Lung (tissue), 12 donors: Measurements from ENCODE around the gene DNAJB4. TPM values are rescaled to one million over a fixed set of nuclear protein-coding genes. Genes with fewer than 3 reads are reported as not detected.

Experiments used
- ATAC-seq: fragments of 200-7000 bp; cut with Tn5 transposase; one replicate; pipeline ENCODE4 v1.9.1; 2020; ENCODE audit warnings: moderate number of reproducible peaks; ENCODE audit not compliant: insufficient read depth, low FRiP score
- DNase-seq, 3 donors: peaks; one replicate each; pipeline ENCODE4 v3.0.0-alpha.2; 2013 to 2017
- H3K27ac ChIP-seq, 2 donors: one replicate each; pipeline ENCODE4 v1.5.1; 2013; ENCODE audit warnings: mild to moderate bottlenecking in 2 of 2, moderate library complexity in 2 of 2, control low read depth in 1 of 2, inconsistent platforms in 1 of 2, low read depth in 1 of 2, low read length in 1 of 2
- H3K27me3 ChIP-seq, 3 donors: one replicate each; pipeline ENCODE4 v1.5.1; 2013; ENCODE audit warnings: low read length in 2 of 3; ENCODE audit not compliant: control insufficient read depth in 3 of 3, insufficient read depth in 3 of 3
- H3K36me3 ChIP-seq, 4 donors: one replicate each; pipeline ENCODE4 v1.5.1; 2013; ENCODE audit warnings: low read length in 4 of 4, mild to moderate bottlenecking in 1 of 4, moderate library complexity in 1 of 4; ENCODE audit not compliant: control insufficient read depth in 4 of 4, insufficient read depth in 4 of 4
- H3K4me1 ChIP-seq, 5 donors: one replicate each; pipeline ENCODE4 v1.5.1; 2013; ENCODE audit warnings: low read length in 5 of 5, mild to moderate bottlenecking in 2 of 5, moderate library complexity in 1 of 5; ENCODE audit not compliant: control insufficient read depth in 5 of 5, insufficient read depth in 5 of 5
- H3K4me3 ChIP-seq: one replicate; pipeline ENCODE4 v1.5.1; 2013; ENCODE audit warnings: mild to moderate bottlenecking, control low read depth, moderate library complexity
- H3K9ac ChIP-seq, 2 donors: one replicate each; pipeline ENCODE4 v1.5.1; 2013; ENCODE audit warnings: low read length in 2 of 2, control low read depth in 1 of 2; ENCODE audit not compliant: insufficient read depth in 1 of 2
- H3K9me3 ChIP-seq, 4 donors: one replicate each; pipeline ENCODE4 v1.5.1; 2013; ENCODE audit warnings: low read length in 3 of 4, mild to moderate bottlenecking in 1 of 4, moderate library complexity in 1 of 4; ENCODE audit not compliant: control insufficient read depth in 4 of 4, insufficient read depth in 3 of 4
- WGBS, 2 donors: extraction: QIAGEN DNeasy Blood & Tissue Kit; methylation state at CpG; one replicate each; pipeline ENCODE4 v1.1.7; 2013; 5-methylcytosine and 5-hydroxymethylcytosine counted together
- polyA plus RNA-seq, 2 donors: library from polyadenylated mRNA; stranded (reverse); fragments of 200-250 nt; gene quantifications; one replicate each; pipeline ENCODE4 v1.2.1, GENCODE V29; 2013
- total RNA-seq, 2 donors: library from RNA; depleted of rRNA in 1 of 2; stranded (reverse); fragments of >200 nt in 1 of 2; gene quantifications; one replicate each; pipeline ENCODE4 v1.2.1, GENCODE V29; 2014 to 2021
- TF ChIP-seq, protein P1 (sequence below): IDR thresholded peaks from 2 replicates; pipeline ENCODE4 v1.5.1; 2012; ENCODE audit warnings: mild to moderate bottlenecking; ENCODE audit errors: control extremely low read depth, extremely low read depth
- donor health status: control.
- donor health status: control.
- donor health status: Bipolar disorder and iron deficiency.
- donor health status: healthy.
- donor health status: DM: yes; HTN: yes; CAD: no.

Gene DNAJB4
- total and polyA plus RNA-seq, 4 donors: 8.3 to 88.7 (median 21.1) TPM

DNA sequence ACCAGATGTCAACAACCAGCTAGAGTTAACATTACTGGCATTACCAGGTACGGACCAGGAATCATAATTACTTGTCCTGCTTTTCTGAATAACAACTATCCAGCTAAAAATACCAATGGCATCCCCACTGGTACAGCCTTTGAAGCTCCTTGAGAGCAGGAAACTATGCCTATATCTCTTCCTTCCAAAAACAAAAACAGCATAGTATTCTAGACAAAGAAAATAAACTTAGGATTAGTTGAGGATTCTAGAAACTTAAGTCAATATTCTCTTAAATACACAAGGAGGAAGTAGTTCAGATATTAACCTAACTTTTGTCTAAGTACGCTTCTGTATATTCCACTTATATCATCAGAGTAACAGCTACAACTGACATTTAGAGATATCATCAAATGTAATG, 28.8 kb upstream of the DNAJB4 start:
- WGBS, 2 donors: 25 to 37% methylated on average over 2 of the region's 2 CpGs
- Histone ChIP-seq H3K9ac (peak overlapping the region; percentile 28 to 61), H3K36me3 (peaks cover 0 to 20% (median 7%) of the 10 kb centered on the region in 4 donors), H3K27ac (no peak overlapping the region), H3K4me3 (no peak overlapping the region), H3K9me3 (no peaks in the 10 kb centered on the region), H3K4me1 (peaks cover 0 to 33% (median 8%) of the 10 kb centered on the region in 5 donors), H3K27me3 (no peaks in the 10 kb centered on the region)
- DNase-seq (peak in 1 of 3 donors; percentile 42), ATAC-seq (no peak)
- TF ChIP-seq, protein P1, sequence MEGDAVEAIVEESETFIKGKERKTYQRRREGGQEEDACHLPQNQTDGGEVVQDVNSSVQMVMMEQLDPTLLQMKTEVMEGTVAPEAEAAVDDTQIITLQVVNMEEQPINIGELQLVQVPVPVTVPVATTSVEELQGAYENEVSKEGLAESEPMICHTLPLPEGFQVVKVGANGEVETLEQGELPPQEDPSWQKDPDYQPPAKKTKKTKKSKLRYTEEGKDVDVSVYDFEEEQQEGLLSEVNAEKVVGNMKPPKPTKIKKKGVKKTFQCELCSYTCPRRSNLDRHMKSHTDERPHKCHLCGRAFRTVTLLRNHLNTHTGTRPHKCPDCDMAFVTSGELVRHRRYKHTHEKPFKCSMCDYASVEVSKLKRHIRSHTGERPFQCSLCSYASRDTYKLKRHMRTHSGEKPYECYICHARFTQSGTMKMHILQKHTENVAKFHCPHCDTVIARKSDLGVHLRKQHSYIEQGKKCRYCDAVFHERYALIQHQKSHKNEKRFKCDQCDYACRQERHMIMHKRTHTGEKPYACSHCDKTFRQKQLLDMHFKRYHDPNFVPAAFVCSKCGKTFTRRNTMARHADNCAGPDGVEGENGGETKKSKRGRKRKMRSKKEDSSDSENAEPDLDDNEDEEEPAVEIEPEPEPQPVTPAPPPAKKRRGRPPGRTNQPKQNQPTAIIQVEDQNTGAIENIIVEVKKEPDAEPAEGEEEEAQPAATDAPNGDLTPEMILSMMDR: no peak

DNA sequence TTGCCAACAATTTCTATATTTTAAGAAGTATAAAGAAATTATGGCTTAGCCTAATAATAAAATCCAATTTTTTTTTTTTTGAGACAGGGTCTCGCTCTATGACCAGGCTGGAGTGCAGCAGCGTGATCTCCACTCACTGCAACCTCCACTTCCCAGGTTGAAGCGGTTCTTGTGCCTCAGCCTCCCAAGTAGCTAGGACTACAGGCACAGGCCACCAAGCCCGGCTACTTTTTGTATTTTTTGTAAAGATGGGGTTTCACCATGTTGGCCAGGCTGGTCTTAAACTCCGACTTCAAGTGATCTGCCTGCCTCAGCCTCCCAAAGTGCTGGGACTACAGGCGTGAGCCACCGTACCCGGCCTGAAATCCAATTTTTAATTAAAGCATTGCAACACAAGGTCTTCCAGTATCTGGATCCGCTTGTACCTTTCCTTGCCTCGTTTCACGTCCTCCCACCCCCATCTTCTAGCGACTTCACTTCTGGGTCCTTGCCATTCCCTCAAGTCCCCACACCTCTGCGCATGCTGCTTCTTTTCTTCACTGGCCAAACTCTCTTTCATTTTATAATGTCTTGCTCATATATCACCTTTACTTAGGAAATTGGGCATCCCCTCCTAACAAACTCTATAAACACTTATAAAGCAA, 28.2 kb upstream of the DNAJB4 start:
- 70 to 78% methylated on average over 13 of the region's 13 CpGs for WGBS, 2 donors
- DNase-seq (peak in 1 of 3 donors; percentile 26), ATAC-seq (no peak)
- no peak overlapping the region for H3K27ac ChIP-seq
- TF ChIP-seq, protein P1: no peak
- peaks cover 0 to 19% (median 7%) of the 10 kb centered on the region in 4 donors for H3K36me3 ChIP-seq
- no peaks in the 10 kb centered on the region for H3K9me3 ChIP-seq
- H3K4me3 ChIP-seq: peak overlapping the region; percentile 1
- peak overlapping the region in 1 of 2 donors; percentile 9 for H3K9ac ChIP-seq
- H3K27me3 ChIP-seq: no peaks in the 10 kb centered on the region
- peaks cover 0 to 33% (median 10%) of the 10 kb centered on the region in 5 donors for H3K4me1 ChIP-seq

DNA sequence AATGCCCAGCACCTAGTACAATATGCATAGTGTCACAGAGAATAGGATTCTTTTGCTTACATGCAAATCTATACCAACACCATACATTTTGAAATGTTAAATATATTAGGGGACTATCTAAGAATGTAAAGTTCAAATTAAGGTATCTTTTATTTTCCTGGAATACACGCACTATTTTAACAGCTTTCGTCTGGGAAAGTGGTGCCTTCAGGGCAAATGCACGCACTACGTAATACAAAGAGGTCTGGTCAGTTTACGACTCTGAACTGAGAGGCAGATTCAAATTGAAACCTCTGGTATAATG, 26.8 kb upstream of the DNAJB4 start:
- ATAC-seq: no peak
- Histone ChIP-seq H3K4me1 (peaks cover 0 to 33% (median 10%) of the 10 kb centered on the region in 5 donors), H3K27ac (peak overlapping the region; percentile 94 to 100)

More for the DNA sequence above, 26.8 kb upstream of the DNAJB4 start:
- peaks cover 0 to 14% (median 7%) of the 10 kb centered on the region in 4 donors for H3K36me3 ChIP-seq
- 0 to 1% methylated on average over 5 of the region's 5 CpGs for WGBS, 2 donors
- no peak for DNase-seq
- no peaks in the 10 kb centered on the region for H3K27me3 ChIP-seq
- TF ChIP-seq, protein P1: no peak
- H3K9me3 ChIP-seq: no peaks in the 10 kb centered on the region
- peak overlapping the region; percentile 99 to 100 for H3K9ac ChIP-seq
- peak overlapping the region; percentile 96 for H3K4me3 ChIP-seq
